HCT116 (cell line): ENCODE results near the gene DPH2. TPM values are rescaled to one million over a fixed set of nuclear protein-coding genes. Genes with fewer than 3 reads are reported as not detected.

Source experiments
- ATAC-seq: fragments of 200-7000 bp; cut with Tn5 transposase; 2 replicates; pipeline ENCODE4 v1.9.1; 2020; ENCODE audit warnings: mild to moderate bottlenecking, moderate library complexity
- BruUV-seq: library from RNA; stranded (reverse); fragments of 400-500 nt; replicated peaks from 2 replicates; lab custom pipeline; 2021; lab: Mats Ljungman, UMichigan
- CTCF ChIA-PET: fragments of 300-600 bp; sonication (Branson Sonifier 250); formaldehyde crosslinking; loops from one replicate; lab custom pipeline; 2021; ENCODE audit warnings: antibody characterized with exemption; lab: Charles Lee
- POLR2A ChIA-PET: fragments of 300-600, 350-600 bp; sonication (Branson Sonifier 250); formaldehyde crosslinking; loops from one replicate; lab custom pipeline; 2021; ENCODE audit warnings: antibody characterized with exemption; lab: Charles Lee
- RAD21 ChIA-PET, 2 experiments: fragments of 300-600 bp; sonication (Branson Sonifier 250); formaldehyde crosslinking; loops; one replicate each; lab custom pipeline; 2023; ENCODE audit warnings: low total read pairs in 2 of 2; ENCODE audit not compliant: uncharacterized antibody in 2 of 2, unreplicated experiment in 2 of 2, low non-redundant PET in 1 of 2; lab: Charles Lee
- DNase-seq: peaks from one replicate; pipeline ENCODE4 v3.0.0-alpha.2; 2010; ENCODE audit warnings: low read depth, low spot score
- H2AFZ ChIP-seq: fragments of 200-600 bp; shearing (Covaris generic), sonication (generic); 2 replicates; pipeline ENCODE4 v1.6.1; 2017; ENCODE audit warnings: low read depth, mixed run types, mixed read lengths, antibody characterized with exemption, low read length; ENCODE audit not compliant: poor library complexity, severe bottlenecking
- H3K27ac ChIP-seq: 2 replicates; pipeline ENCODE4 v1.5.1; 2012; ENCODE audit warnings: low read depth, low read length
- H3K27me3 ChIP-seq: fragments of 200-600 bp; sonication (generic); 2 replicates; pipeline ENCODE4 v1.6.1; 2016; ENCODE audit warnings: mixed run types, low read length, mixed read lengths; ENCODE audit not compliant: insufficient read depth
- H3K36me3 ChIP-seq, 2 experiments: fragments of 200-500 bp in 1 of 2; fragments of 200-600 bp in 1 of 2; sonication (Bioruptor generic) in 1 of 2; sonication (generic) in 1 of 2; 2 replicates each; pipeline versions ENCODE4 v1.5.1 to v1.6.1; 2014 to 2016; ENCODE audit warnings: low read length in 2 of 2, inconsistent platforms in 1 of 2, mixed read lengths in 1 of 2, mixed run types in 1 of 2; ENCODE audit not compliant: insufficient read depth in 2 of 2, control insufficient read depth in 1 of 2
- H3K4me1 ChIP-seq, 2 experiments: fragments of 200-600 bp in 1 of 2; sonication (generic) in 1 of 2; 2 replicates each; pipeline versions ENCODE4 v1.5.1 to v1.6.1; 2012 to 2017; ENCODE audit warnings: low read length in 2 of 2, inconsistent platforms in 1 of 2, mild to moderate bottlenecking in 1 of 2, mixed read lengths in 1 of 2, mixed run types in 1 of 2, moderate library complexity in 1 of 2; ENCODE audit not compliant: insufficient read depth in 2 of 2, control insufficient read depth in 1 of 2
- H3K4me2 ChIP-seq: fragments of 200-600 bp; sonication (generic); 2 replicates; pipeline ENCODE4 v1.6.1; 2017; ENCODE audit warnings: mixed run types, low read length, mixed read lengths
- H3K4me3 ChIP-seq, 2 experiments: fragments of 200-600 bp in 1 of 2; sonication (generic) in 1 of 2; replicated peaks in 1 of 2; 2 replicates each; pipeline ENCODE4 v1.5.1; 2011 to 2016; ENCODE audit warnings: low read length in 2 of 2, control low read depth in 1 of 2, low read depth in 1 of 2, mild to moderate bottlenecking in 1 of 2, mixed read lengths in 1 of 2, mixed run types in 1 of 2
- H3K79me2 ChIP-seq: fragments of 200-600 bp; sonication (generic); 2 replicates; pipeline ENCODE4 v1.6.1; 2017; ENCODE audit warnings: mild to moderate bottlenecking, mixed run types, low read length, moderate library complexity, mixed read lengths; ENCODE audit not compliant: insufficient read depth
- H3K9ac ChIP-seq: fragments of 200-600 bp; sonication (generic); 2 replicates; pipeline ENCODE4 v1.6.1; 2016; ENCODE audit warnings: low read length, mixed read lengths
- H3K9me2 ChIP-seq: fragments of 200-600 bp; sonication (generic), shearing (Covaris generic); 2 replicates; pipeline ENCODE4 v1.6.1; 2017; ENCODE audit warnings: mixed run types, mild to moderate bottlenecking, moderate library complexity; ENCODE audit not compliant: insufficient read depth
- H3K9me3 ChIP-seq, 2 experiments: fragments of 200-500 bp in 1 of 2; fragments of 200-600 bp in 1 of 2; sonication (Bioruptor generic) in 1 of 2; sonication (generic) in 1 of 2; 2 replicates each; pipeline ENCODE4 v1.6.1; 2014 to 2017; ENCODE audit warnings: low read length in 2 of 2, mixed read lengths in 2 of 2, inconsistent platforms in 1 of 2, low read depth in 1 of 2, mild to moderate bottlenecking in 1 of 2, mixed run types in 1 of 2, moderate library complexity in 1 of 2; ENCODE audit not compliant: control insufficient read depth in 1 of 2, insufficient read depth in 1 of 2
- H4K20me1 ChIP-seq: fragments of 200-600 bp; sonication (generic), shearing (Covaris generic); 2 replicates; pipeline ENCODE4 v1.6.1; 2017; ENCODE audit warnings: mixed run types, mild to moderate bottlenecking, moderate library complexity; ENCODE audit not compliant: insufficient read depth
- CEBPB ChIP-seq: IDR thresholded peaks from 2 replicates; pipeline ENCODE4 v1.6.1; 2012; ENCODE audit warnings: low read depth
- EZH2 ChIP-seq: fragments of 200-600 bp; sonication (generic); IDR thresholded peaks from 2 replicates; pipeline ENCODE4 v1.6.1; 2017; ENCODE audit warnings: antibody characterized with exemption, mixed run types
- EZH2phosphoT487 ChIP-seq: fragments of 200-600 bp; IDR thresholded peaks from 2 replicates; pipeline ENCODE4 v1.6.1; 2018; ENCODE audit warnings: antibody characterized with exemption, borderline replicate concordance
- POLR2A ChIP-seq: IDR thresholded peaks from 2 replicates; pipeline ENCODE4 v1.7.0; 2011; ENCODE audit warnings: borderline replicate concordance; ENCODE audit not compliant: insufficient read depth, insufficient read length; ENCODE audit errors: extremely low read depth
- SP1 ChIP-seq: IDR thresholded peaks from 2 replicates; pipeline ENCODE4 v1.6.1; 2012; ENCODE audit warnings: low read depth
- ZFX ChIP-seq: fragments of 450-650 bp; IDR thresholded peaks from 2 replicates; pipeline ENCODE4 v1.6.1; 2017
- intact Hi-C: fragments of 100-400 bp; cut with micrococcal nuclease; formaldehyde crosslinking; loops from 2 replicates; pipeline ENCODE4 v1.10.0; 2022
- total RNA-seq: library from RNA; stranded (reverse); gene quantifications from one replicate; pipeline ENCODE4 v1.2.1, GENCODE V29; 2021; ENCODE audit not compliant: unreplicated experiment
- TF ChIP-seq, protein P1 (sequence below): IDR thresholded peaks from 2 replicates; pipeline ENCODE4 v1.6.1; 2012

DPH2 gene
- total RNA-seq, 1 experiment from 2014 or later = 53.2 TPM

DNA sequence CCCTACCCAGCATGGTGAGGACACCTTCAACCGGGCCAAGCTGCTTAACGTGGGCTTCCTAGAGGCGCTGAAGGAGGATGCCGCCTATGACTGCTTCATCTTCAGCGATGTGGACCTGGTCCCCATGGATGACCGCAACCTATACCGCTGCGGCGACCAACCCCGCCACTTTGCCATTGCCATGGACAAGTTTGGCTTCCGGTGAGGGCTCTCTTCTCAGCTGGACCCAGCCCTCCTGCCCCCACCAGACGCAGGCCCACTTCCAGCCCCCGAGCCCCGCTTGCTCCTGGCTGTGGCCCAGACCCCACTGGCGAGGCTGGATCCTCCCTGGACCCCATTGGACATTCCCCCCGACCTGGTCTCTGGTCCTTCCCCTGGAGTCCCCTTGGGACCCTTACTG lies 15.0 kb downstream of the DPH2 start:
- Histone ChIP-seq H2AFZ (no peak overlapping the region), H3K9me2 (no peaks in the 10 kb centered on the region), H3K9ac (no peak overlapping the region), H3K79me2 (peaks cover 35% of the 10 kb centered on the region), H3K36me3 (peaks cover 6 to 49% of the 10 kb centered on the region in 2 experiments; a peak in 2 of 4 replicates), H3K4me2 (no peak overlapping the region), H3K27me3 (no peaks in the 10 kb centered on the region), H3K4me3 (no peak overlapping the region), H3K27ac (no peak overlapping the region), H3K9me3 (no peaks in the 10 kb centered on the region), H4K20me1 (no peaks in the 10 kb centered on the region), H3K4me1 (peaks cover 2 to 11% of the 10 kb centered on the region in 2 experiments; a peak in 3 of 4 replicates)
- CTCF ChIA-PET = no interaction called here
- RAD21 ChIA-PET = no interaction called here
- TF ChIP-seq ZFX = no peak
- POLR2A ChIA-PET = no interaction called here
- ATAC-seq = no peak
- BruUV-seq = no TSS peak
- no peak for DNase-seq
- intact Hi-C loops = no loop called here

DNA sequence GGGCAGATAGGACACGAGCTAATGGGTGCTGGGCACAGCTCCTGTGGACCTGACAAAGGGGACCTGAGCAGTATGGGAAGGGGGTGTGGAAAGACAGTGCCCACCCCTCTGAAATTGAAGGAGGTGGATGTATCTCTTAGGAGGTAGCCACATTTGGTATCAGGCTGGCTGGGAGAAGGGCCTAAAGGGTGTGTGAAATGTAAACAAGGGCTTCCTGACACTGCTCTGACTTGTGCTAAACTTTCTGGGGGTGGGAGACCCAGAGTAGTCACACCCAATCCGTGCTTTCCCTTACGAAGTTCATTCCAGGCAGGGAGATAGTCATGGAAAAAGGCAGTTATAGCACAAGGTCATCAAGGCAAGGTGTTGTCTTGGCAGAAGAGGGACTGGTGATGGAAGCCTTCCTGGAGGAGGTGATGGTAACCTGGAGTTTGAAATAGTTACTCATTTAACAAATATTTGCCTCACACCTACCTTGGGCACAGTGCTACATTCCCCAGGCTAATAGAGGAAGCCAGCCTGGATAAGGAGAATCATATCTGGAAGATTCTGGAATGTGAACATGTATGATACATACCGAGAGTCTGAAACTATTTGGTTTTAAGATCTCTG lies 16.3 kb downstream of the DPH2 start:
- CTCF ChIA-PET = no interaction called here

DNA sequence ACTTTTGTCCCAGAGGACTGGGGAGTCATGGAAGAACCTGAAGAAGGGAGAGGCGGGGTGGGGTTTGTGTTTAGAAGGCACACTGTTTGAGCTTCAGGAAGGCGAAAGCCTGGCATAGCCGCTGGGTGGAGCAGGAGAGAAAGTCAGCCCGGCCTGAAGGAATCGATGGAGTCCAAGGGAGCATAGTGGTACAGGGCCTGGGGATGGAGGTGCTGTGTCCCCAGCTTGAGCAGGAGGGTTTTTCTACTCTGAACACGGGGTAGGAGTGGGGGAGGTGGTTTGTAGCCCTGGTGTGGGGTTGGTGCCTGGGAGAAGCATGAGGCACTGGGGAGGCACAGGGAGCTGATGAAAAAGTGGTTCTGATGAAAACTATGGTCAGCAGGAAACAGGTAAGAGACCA lies 16.9 kb downstream of the DPH2 start:
- no peak for ATAC-seq
- TF ChIP-seq ZFX (no peak), EZH2phosphoT487 (no peak), SP1 (no peak), CEBPB (no peak), POLR2A (no peak)
- TF ChIP-seq, protein P1, sequence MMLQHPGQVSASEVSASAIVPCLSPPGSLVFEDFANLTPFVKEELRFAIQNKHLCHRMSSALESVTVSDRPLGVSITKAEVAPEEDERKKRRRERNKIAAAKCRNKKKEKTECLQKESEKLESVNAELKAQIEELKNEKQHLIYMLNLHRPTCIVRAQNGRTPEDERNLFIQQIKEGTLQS = no peak

More for the DNA sequence above, 16.3 kb downstream of the DPH2 start:
- no peaks in the 10 kb centered on the region for H3K9me2 ChIP-seq
- peaks cover 23% of the 10 kb centered on the region for H3K79me2 ChIP-seq
- H3K9me3 ChIP-seq = no peaks in the 10 kb centered on the region
- no peak overlapping the region for H3K4me2 ChIP-seq
- RAD21 ChIA-PET = no interaction called here
- intact Hi-C loops = no loop called here
- no peak overlapping the region for H3K4me3 ChIP-seq
- no peak overlapping the region for H3K9ac ChIP-seq
- DNase-seq (no peak), ATAC-seq (no peak)
- H2AFZ ChIP-seq = no peak overlapping the region
- H4K20me1 ChIP-seq = no peaks in the 10 kb centered on the region
- no peak for TF ChIP-seq EZH2
- peaks cover 5 to 9% of the 10 kb centered on the region in 2 experiments for H3K4me1 ChIP-seq
- no peaks in the 10 kb centered on the region for H3K27me3 ChIP-seq
- H3K36me3 ChIP-seq = peaks cover 6 to 47% of the 10 kb centered on the region in 2 experiments; a peak in 2 of 4 replicates
- H3K27ac ChIP-seq = no peak overlapping the region
- POLR2A ChIA-PET = no interaction called here
- no TSS peak for BruUV-seq

More for the DNA sequence above, 16.9 kb downstream of the DPH2 start:
- Histone ChIP-seq H4K20me1 (no peaks in the 10 kb centered on the region), H3K9me3 (no peaks in the 10 kb centered on the region), H3K27ac (no peak overlapping the region), H2AFZ (no peak overlapping the region), H3K4me3 (no peak overlapping the region), H3K4me1 (peaks cover 5 to 16% of the 10 kb centered on the region in 2 experiments), H3K79me2 (peaks cover 17% of the 10 kb centered on the region), H3K9ac (no peak overlapping the region), H3K36me3 (peaks cover 6 to 41% of the 10 kb centered on the region in 2 experiments; a peak in 2 of 4 replicates), H3K9me2 (no peaks in the 10 kb centered on the region), H3K27me3 (no peaks in the 10 kb centered on the region), H3K4me2 (no peak overlapping the region)
- intact Hi-C loops = no loop called here
- ChIA-PET RAD21 (no interaction called here), CTCF (no interaction called here), POLR2A (no interaction called here)
- no TSS peak for BruUV-seq
- DNase-seq = no peak
